H9 (cell line): ENCODE results near the gene ELAVL4. TPM values are rescaled to one million over a fixed set of nuclear protein-coding genes. Genes with fewer than 3 reads are reported as not detected.

ENCODE experiments used
- DNase-seq: peaks from one replicate; pipeline ENCODE4 v3.0.0-alpha.2; 2017
- H2AFZ ChIP-seq: one replicate; pipeline ENCODE4 v1.6.1; 2013; ENCODE audit warnings: mild to moderate bottlenecking, low read length, control low read depth, moderate library complexity
- H2AK5ac ChIP-seq: 2 replicates; pipeline ENCODE4 v1.6.1; 2013; ENCODE audit warnings: low read length, control low read depth, mixed read lengths; ENCODE audit not compliant: insufficient read length
- H2BK120ac ChIP-seq: one replicate; pipeline ENCODE4 v1.6.1; 2013; ENCODE audit warnings: low read depth, mild to moderate bottlenecking, low read length, control low read depth, inconsistent platforms; ENCODE audit not compliant: poor library complexity, severe bottlenecking
- H2BK12ac ChIP-seq: 2 replicates; pipeline ENCODE4 v1.6.1; 2013; ENCODE audit warnings: low read length, control low read depth, mixed read lengths, low read depth; ENCODE audit not compliant: insufficient read length
- H2BK15ac ChIP-seq: 2 replicates; pipeline ENCODE4 v1.6.1; 2013; ENCODE audit warnings: low read depth, low read length, control low read depth
- H2BK20ac ChIP-seq: one replicate; pipeline ENCODE4 v1.6.1; 2013; ENCODE audit warnings: low read depth, mild to moderate bottlenecking, low read length, control low read depth, inconsistent platforms; ENCODE audit not compliant: poor library complexity, severe bottlenecking
- H2BK5ac ChIP-seq: 2 replicates; pipeline ENCODE4 v1.6.1; 2013; ENCODE audit warnings: low read length, control low read depth, mixed read lengths; ENCODE audit not compliant: insufficient read length
- H3K14ac ChIP-seq: 2 replicates; pipeline ENCODE4 v1.6.1; 2013; ENCODE audit warnings: low read length, control low read depth; ENCODE audit not compliant: insufficient read depth
- H3K18ac ChIP-seq: 2 replicates; pipeline ENCODE4 v1.6.1; 2013; ENCODE audit warnings: low read depth, mild to moderate bottlenecking, mixed read lengths, low read length, control low read depth; ENCODE audit not compliant: insufficient read length
- H3K23ac ChIP-seq: 2 replicates; pipeline ENCODE4 v1.6.1; 2013; ENCODE audit warnings: low read length, control low read depth, mixed read lengths, low read depth; ENCODE audit not compliant: insufficient read length
- H3K23me2 ChIP-seq: 2 replicates; pipeline ENCODE4 v1.6.1; 2013; ENCODE audit warnings: low read depth, mild to moderate bottlenecking, mixed read lengths, low read length, control low read depth; ENCODE audit not compliant: insufficient read length, poor library complexity, severe bottlenecking
- H3K27ac ChIP-seq: 2 replicates; pipeline ENCODE4 v1.5.1; 2013; ENCODE audit warnings: low read length, control low read depth, mixed read lengths, low read depth; ENCODE audit not compliant: insufficient read length
- H3K27me3 ChIP-seq: 2 replicates; pipeline ENCODE4 v1.6.1; 2013; ENCODE audit warnings: low read length, control low read depth, inconsistent platforms; ENCODE audit not compliant: insufficient read depth
- H3K4ac ChIP-seq: 2 replicates; pipeline ENCODE4 v1.6.1; 2013; ENCODE audit warnings: low read depth, mild to moderate bottlenecking, control low read depth, inconsistent platforms, low read length, moderate library complexity
- H3K4me1 ChIP-seq: 2 replicates; pipeline ENCODE4 v1.6.1; 2013; ENCODE audit warnings: low read length, control low read depth, inconsistent platforms; ENCODE audit not compliant: insufficient read depth
- H3K4me2 ChIP-seq: 2 replicates; pipeline ENCODE4 v1.6.1; 2013; ENCODE audit warnings: low read length, control low read depth, mixed read lengths; ENCODE audit not compliant: insufficient read length, insufficient read depth
- H3K56ac ChIP-seq: 2 replicates; pipeline ENCODE4 v1.6.1; 2013; ENCODE audit warnings: low read depth, mild to moderate bottlenecking, mixed read lengths, low read length, control low read depth; ENCODE audit not compliant: insufficient read length
- H3K79me1 ChIP-seq: 2 replicates; pipeline ENCODE4 v1.6.1; 2013; ENCODE audit warnings: low read depth, mild to moderate bottlenecking, moderate library complexity, low read length, control low read depth, inconsistent platforms; ENCODE audit not compliant: insufficient read depth, poor library complexity, severe bottlenecking
- H3K79me2 ChIP-seq: 2 replicates; pipeline ENCODE4 v1.6.1; 2013; ENCODE audit warnings: low read length, control low read depth, inconsistent platforms; ENCODE audit not compliant: insufficient read depth
- H3K9ac ChIP-seq: 2 replicates; pipeline ENCODE4 v1.6.1; 2013; ENCODE audit warnings: low read length, control low read depth, mixed read lengths; ENCODE audit not compliant: insufficient read length; ENCODE audit errors: extremely low read depth
- H3K9me3 ChIP-seq: one replicate; pipeline ENCODE4 v1.6.1; 2013; ENCODE audit warnings: low read depth, low read length, inconsistent platforms; ENCODE audit not compliant: control insufficient read depth
- H3T11ph ChIP-seq: one replicate; pipeline ENCODE4 v1.6.1; 2013; ENCODE audit warnings: mild to moderate bottlenecking, low read length, control low read depth, inconsistent platforms
- H4K20me1 ChIP-seq: one replicate; pipeline ENCODE4 v1.6.1; 2013; ENCODE audit not compliant: control insufficient read depth, insufficient read length, insufficient read depth
- H4K5ac ChIP-seq: 2 replicates; pipeline ENCODE4 v1.6.1; 2013; ENCODE audit warnings: low read depth, mild to moderate bottlenecking, mixed read lengths, low read length, control low read depth; ENCODE audit not compliant: insufficient read length
- H4K8ac ChIP-seq: replicated peaks from 2 replicates; pipeline ENCODE4 v1.6.1; 2013; ENCODE audit warnings: low read length, control low read depth, mixed read lengths, low read depth; ENCODE audit not compliant: insufficient read length
- H4K91ac ChIP-seq: 2 replicates; pipeline ENCODE4 v1.6.1; 2013; ENCODE audit warnings: low read depth, mild to moderate bottlenecking, moderate library complexity, mixed read lengths, low read length, control low read depth; ENCODE audit not compliant: insufficient read length
- H3K27ac Mint-ChIP-seq, 3 experiments: 2 replicates in 2 of 3; 3 replicates in 1 of 3; pipeline ENCODE4 v1.8.0; 2020 to 2021; ENCODE audit warnings: mixed read lengths in 3 of 3, mild to moderate bottlenecking in 1 of 3, moderate library complexity in 1 of 3
- H3K27me3 Mint-ChIP-seq: 2 replicates; pipeline ENCODE4 v1.8.0; 2021; ENCODE audit warnings: low read depth, mild to moderate bottlenecking, moderate library complexity, mixed read lengths
- H3K36me3 Mint-ChIP-seq, 3 experiments: 2 replicates in 2 of 3; 3 replicates in 1 of 3; pipeline ENCODE4 v1.8.0; 2020 to 2021; ENCODE audit warnings: low read depth in 3 of 3, mixed read lengths in 3 of 3; ENCODE audit not compliant: insufficient read depth in 1 of 3
- H3K4me1 Mint-ChIP-seq, 2 experiments: 2 replicates each; pipeline ENCODE4 v1.8.0; 2020; ENCODE audit warnings: mixed read lengths in 2 of 2
- H3K4me3 Mint-ChIP-seq, 2 experiments: 2 replicates in 1 of 2; 3 replicates in 1 of 2; pipeline ENCODE4 v1.8.0; 2020 to 2021; ENCODE audit warnings: mild to moderate bottlenecking in 2 of 2, mixed read lengths in 2 of 2, moderate library complexity in 1 of 2
- H3K9me3 Mint-ChIP-seq, 2 experiments: 2 replicates in 1 of 2; 3 replicates in 1 of 2; pipeline ENCODE4 v1.8.0; 2020; ENCODE audit warnings: mild to moderate bottlenecking in 2 of 2, mixed read lengths in 2 of 2, moderate library complexity in 1 of 2
- CTCF ChIP-seq: fragments of 200-600 bp; sonication (generic); conservative IDR thresholded peaks from 3 replicates; pipeline ENCODE4 v1.8.0; 2021; ENCODE audit warnings: antibody characterized with exemption, mild to moderate bottlenecking
- WGBS: extraction: QIAGEN DNeasy Blood & Tissue Kit; methylation state at CpG from one replicate; pipeline ENCODE4 v1.1.7; 2013; ENCODE audit warnings: missing lambda C conversion rate, low lambda C conversion rate, mixed read lengths; ENCODE audit not compliant: insufficient read length; ENCODE audit errors: extremely low coverage; 5-methylcytosine and 5-hydroxymethylcytosine counted together
- total RNA-seq: library from RNA; stranded (reverse); gene quantifications from 2 replicates; pipeline ENCODE4 v1.2.1, GENCODE V29; 2021

The ELAVL4 gene
- total RNA-seq, 1 experiment from 2014 or later, result not detected

GRCh38 chr1:50179639-50180038 lies 70.9 kb downstream of the ELAVL4 start:
- no peak overlapping the region for H2BK120ac ChIP-seq
- H3K4me3 Mint-ChIP-seq, result no peak overlapping the region
- no peaks in the 10 kb centered on the region for H3K9me3 ChIP-seq
- H4K91ac ChIP-seq, result no peak overlapping the region
- no peak overlapping the region for H4K8ac ChIP-seq
- H3K56ac ChIP-seq, result no peak overlapping the region
- H3K4me1 ChIP-seq, result peaks cover 4% of the 10 kb centered on the region; the same call in 1 of the 2 replicates
- no peak overlapping the region for H3K4me2 ChIP-seq
- H4K20me1 ChIP-seq, result no peaks in the 10 kb centered on the region
- H3K27ac ChIP-seq, result no peak overlapping the region
- H2BK15ac ChIP-seq, result no peak overlapping the region
- no peaks in the 10 kb centered on the region for H3K23me2 ChIP-seq
- H3K14ac ChIP-seq, result no peak overlapping the region
- H3K18ac ChIP-seq, result no peak overlapping the region
- 0 out of 2 replicates have a peak, but pooled peaks cover 3% of the 10 kb centered on the region for H3K27me3 Mint-ChIP-seq
- H2BK12ac ChIP-seq, result no peak overlapping the region
- no peak overlapping the region for H3K9ac ChIP-seq
- WGBS, result no CpG with 5 or more reads among the region's 2 CpGs
- H3K4me1 Mint-ChIP-seq, result peaks cover 0 to 9% of the 10 kb centered on the region in 2 experiments; a peak in 2 of 4 replicates
- no peaks in the 10 kb centered on the region for H3K27me3 ChIP-seq
- H3K4ac ChIP-seq, result no peak overlapping the region
- H3K79me2 ChIP-seq, result no peaks in the 10 kb centered on the region
- no peak overlapping the region for H3K23ac ChIP-seq
- no peak for DNase-seq
- no peak overlapping the region for H3T11ph ChIP-seq
- H2BK20ac ChIP-seq, result no peak overlapping the region
- peaks cover 0 to 55% of the 10 kb centered on the region in 2 experiments; a peak in 2 of 5 replicates for H3K9me3 Mint-ChIP-seq
- H2AFZ ChIP-seq, result no peak overlapping the region
- H2BK5ac ChIP-seq, result no peak overlapping the region
- no peak overlapping the region for H3K27ac Mint-ChIP-seq
- TF ChIP-seq CTCF, result no peak
- peaks cover 0 to 12% (median 0%) of the 10 kb centered on the region in 3 experiments; a peak in 2 of 7 replicates for H3K36me3 Mint-ChIP-seq
- H3K79me1 ChIP-seq, result no peaks in the 10 kb centered on the region
- H2AK5ac ChIP-seq, result no peak overlapping the region
- H4K5ac ChIP-seq, result no peak overlapping the region
